WTC11 (cell line): Measurements from ENCODE around the gene CDK4. TPM values are rescaled to one million over a fixed set of nuclear protein-coding genes. Genes with fewer than 3 reads are reported as not detected.

Source experiments
- ATAC-seq: fragments of 200-7000 bp; cut with Tn5 transposase; 2 replicates; pipeline ENCODE4 v1.10.0; 2021; ENCODE audit warnings: mild to moderate bottlenecking, moderate library complexity
- CTCF ChIA-PET: fragments of 300-600 bp; sonication (Branson Sonifier 250); formaldehyde crosslinking; loops from one replicate; lab custom pipeline; 2021; ENCODE audit warnings: antibody characterized with exemption; lab: Charles Lee
- POLR2A ChIA-PET: fragments of 350-600 bp; sonication (Branson Sonifier 250); formaldehyde crosslinking; loops from one replicate; lab custom pipeline; 2021; ENCODE audit warnings: antibody characterized with exemption; lab: Charles Lee
- DNase-seq: peaks from one replicate; pipeline ENCODE4 v3.0.0; 2021; ENCODE audit warnings: low spot score
- H3K27ac Mint-ChIP-seq: 2 replicates; pipeline ENCODE4 v1.8.0; 2021; ENCODE audit warnings: mixed read lengths
- H3K27me3 Mint-ChIP-seq: 2 replicates; pipeline ENCODE4 v1.8.0; 2021; ENCODE audit warnings: low read depth, mild to moderate bottlenecking, moderate library complexity, mixed read lengths
- H3K36me3 Mint-ChIP-seq: 2 replicates; pipeline ENCODE4 v1.8.0; 2021; ENCODE audit warnings: mixed read lengths
- H3K4me1 Mint-ChIP-seq: 2 replicates; pipeline ENCODE4 v1.8.0; 2022; ENCODE audit warnings: mixed read lengths
- H3K4me3 Mint-ChIP-seq: 2 replicates; pipeline ENCODE4 v1.8.0; 2021; ENCODE audit warnings: mild to moderate bottlenecking, moderate library complexity, mixed read lengths
- H3K9me3 Mint-ChIP-seq: 2 replicates; pipeline ENCODE4 v1.8.0; 2021; ENCODE audit warnings: mixed read lengths
- ETV6 ChIP-seq: sonication (generic); formaldehyde crosslinking; IDR thresholded peaks from 2 replicates; pipeline ENCODE4 v1.8.1; 2022; ENCODE audit warnings: mild to moderate bottlenecking, missing genetic modification reagents
- HMGA2 ChIP-seq: fragments of 250-450 bp; sonication (Bioruptor Pico); IDR thresholded peaks from 2 replicates; pipeline ENCODE4 v1.4.0; 2021; ENCODE audit warnings: mild to moderate bottlenecking, moderate library complexity
- KAT7 ChIP-seq: sonication (generic); formaldehyde crosslinking; IDR thresholded peaks from 2 replicates; pipeline ENCODE4 v1.8.1; 2023; ENCODE audit warnings: missing genetic modification reagents, mild to moderate bottlenecking, borderline replicate concordance
- NR2C2 ChIP-seq: sonication (generic); formaldehyde crosslinking; IDR thresholded peaks from 2 replicates; pipeline ENCODE4 v1.8.0; 2022; ENCODE audit warnings: mild to moderate bottlenecking, missing genetic modification reagents
- OVOL2 ChIP-seq: fragments of 250-450 bp; sonication (Bioruptor Pico); IDR thresholded peaks from 2 replicates; pipeline ENCODE4 v1.9.0; 2021; ENCODE audit warnings: mild to moderate bottlenecking, borderline replicate concordance
- TEAD1 ChIP-seq: sonication (generic); formaldehyde crosslinking; IDR thresholded peaks from 2 replicates; pipeline ENCODE4 v1.8.0; 2022; ENCODE audit warnings: mild to moderate bottlenecking, missing genetic modification reagents
- ZNF232 ChIP-seq: sonication (generic); formaldehyde crosslinking; IDR thresholded peaks from 2 replicates; pipeline ENCODE4 v1.8.0; 2022; ENCODE audit warnings: mild to moderate bottlenecking, missing genetic modification reagents
- ZNF396 ChIP-seq: fragments of 250-450 bp; sonication (Bioruptor Pico); IDR thresholded peaks from 2 replicates; pipeline ENCODE4 v1.8.0; 2021; ENCODE audit warnings: mild to moderate bottlenecking, moderate library complexity, borderline replicate concordance
- total RNA-seq: library from RNA; stranded (reverse); gene quantifications from 3 replicates; pipeline ENCODE4 v1.2.3, GENCODE V29; 2021
- TF ChIP-seq, protein P1 (sequence below): sonication (generic); formaldehyde crosslinking; IDR thresholded peaks from 2 replicates; pipeline ENCODE4 v1.8.0; 2022; ENCODE audit warnings: mild to moderate bottlenecking, missing genetic modification reagents
- TF ChIP-seq, protein P2 (sequence below): fragments of 250-450 bp; sonication (Bioruptor Pico); conservative IDR thresholded peaks from 2 replicates; pipeline ENCODE4 v1.9.0; 2021; ENCODE audit warnings: mild to moderate bottlenecking
- TF ChIP-seq, protein P3 (sequence below): sonication (generic); formaldehyde crosslinking; IDR thresholded peaks from 2 replicates; pipeline ENCODE4 v1.8.0; 2023; ENCODE audit warnings: missing genetic modification reagents
- TF ChIP-seq, protein P4 (sequence below): sonication (generic); formaldehyde crosslinking; IDR thresholded peaks from 2 replicates; pipeline ENCODE4 v1.8.0; 2023; ENCODE audit warnings: missing genetic modification reagents, mild to moderate bottlenecking, borderline replicate concordance
- TF ChIP-seq, protein P5 (sequence below): sonication (generic); formaldehyde crosslinking; IDR thresholded peaks from 2 replicates; pipeline ENCODE4 v1.8.0; 2022; ENCODE audit warnings: mild to moderate bottlenecking, missing genetic modification reagents
- TF ChIP-seq, protein P6 (sequence below): sonication (generic); formaldehyde crosslinking; IDR thresholded peaks from 2 replicates; pipeline ENCODE4 v1.8.1; 2023; ENCODE audit warnings: mild to moderate bottlenecking, missing genetic modification reagents

The CDK4 gene
- total RNA-seq, 1 experiment from 2014 or later: 152 TPM

DNA sequence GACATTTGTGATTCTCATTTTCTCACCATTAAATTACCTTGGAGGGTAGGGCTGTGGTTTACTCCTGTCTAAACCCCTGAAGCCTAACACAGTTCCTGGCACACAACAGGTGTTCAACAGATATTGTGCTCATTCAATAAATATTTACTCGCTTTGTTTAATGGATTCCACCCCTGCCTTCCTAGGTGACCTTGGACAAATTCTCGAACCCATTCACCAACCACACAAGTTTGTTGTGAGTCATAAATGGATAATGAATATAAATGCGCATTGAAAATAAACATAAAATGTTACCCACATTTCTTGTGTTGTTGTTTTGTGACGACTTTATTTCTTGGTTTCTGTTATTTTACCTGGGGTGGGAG is 30.1 kb upstream of the CDK4 start:
- Mint-ChIP-seq H3K36me3 (peaks cover 22% of the 10 kb centered on the region), H3K4me3 (peak overlapping the region; percentile 100), H3K4me1 (peaks cover 4% of the 10 kb centered on the region; the same call in 1 of the 2 replicates), H3K9me3 (no peaks in the 10 kb centered on the region), H3K27me3 (no peaks in the 10 kb centered on the region), H3K27ac (no peak overlapping the region)
- DNase-seq: no peak
- no peak for ATAC-seq
- ChIA-PET POLR2A (interaction anchor here (0.9 kb wide), 1 partner anchor 55 kb away, joined by 4 read pairs; no protein-coding TSS in a partner anchor), CTCF (interaction anchor here (1.0 to 2.8 kb wide), 5 partner anchors 18 to 119 kb away, joined by 3 to 17 read pairs (median 3); no protein-coding TSS in a partner anchor)
- TF ChIP-seq, protein P1, sequence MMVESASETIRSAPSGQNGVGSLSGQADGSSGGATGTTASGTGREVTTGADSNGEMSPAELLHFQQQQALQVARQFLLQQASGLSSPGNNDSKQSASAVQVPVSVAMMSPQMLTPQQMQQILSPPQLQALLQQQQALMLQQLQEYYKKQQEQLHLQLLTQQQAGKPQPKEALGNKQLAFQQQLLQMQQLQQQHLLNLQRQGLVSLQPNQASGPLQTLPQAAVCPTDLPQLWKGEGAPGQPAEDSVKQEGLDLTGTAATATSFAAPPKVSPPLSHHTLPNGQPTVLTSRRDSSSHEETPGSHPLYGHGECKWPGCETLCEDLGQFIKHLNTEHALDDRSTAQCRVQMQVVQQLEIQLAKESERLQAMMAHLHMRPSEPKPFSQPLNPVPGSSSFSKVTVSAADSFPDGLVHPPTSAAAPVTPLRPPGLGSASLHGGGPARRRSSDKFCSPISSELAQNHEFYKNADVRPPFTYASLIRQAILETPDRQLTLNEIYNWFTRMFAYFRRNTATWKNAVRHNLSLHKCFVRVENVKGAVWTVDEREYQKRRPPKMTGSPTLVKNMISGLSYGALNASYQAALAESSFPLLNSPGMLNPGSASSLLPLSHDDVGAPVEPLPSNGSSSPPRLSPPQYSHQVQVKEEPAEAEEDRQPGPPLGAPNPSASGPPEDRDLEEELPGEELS (CRISPR knock-in tag): no peak
- TF ChIP-seq, protein P2, sequence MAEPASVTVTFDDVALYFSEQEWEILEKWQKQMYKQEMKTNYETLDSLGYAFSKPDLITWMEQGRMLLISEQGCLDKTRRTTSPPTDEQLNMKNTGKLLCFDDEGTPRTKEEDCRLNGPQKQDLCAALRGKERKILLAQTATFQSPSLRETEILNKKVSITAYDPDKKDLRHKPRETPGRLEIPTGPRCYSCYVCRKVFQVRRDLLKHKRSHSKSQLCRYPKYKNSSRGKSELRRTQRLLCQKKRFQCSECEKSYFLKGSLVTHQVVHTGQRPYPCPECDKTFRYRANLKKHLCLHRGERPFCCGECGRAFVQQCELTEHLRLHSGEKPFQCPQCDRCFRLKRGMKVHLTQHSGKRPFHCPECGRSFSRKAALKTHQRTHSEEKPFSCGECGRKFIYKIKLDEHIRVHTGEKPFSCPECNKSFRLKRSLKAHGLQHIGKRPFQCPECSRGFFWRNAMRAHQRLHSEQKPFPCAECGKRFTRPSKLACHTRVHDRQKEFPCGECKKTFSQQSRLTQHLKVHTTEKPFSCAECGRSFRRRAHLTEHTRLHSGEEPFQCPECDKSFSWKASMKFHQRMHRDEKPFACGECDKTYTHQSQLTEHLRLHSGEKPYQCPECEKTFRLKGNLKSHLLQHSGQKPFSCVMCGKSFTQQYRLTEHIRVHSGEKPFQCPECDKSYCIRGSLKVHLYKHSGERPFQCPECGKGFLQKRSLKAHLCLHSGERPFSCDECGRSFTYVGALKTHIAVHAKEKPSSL (CRISPR knock-in tag): no peak
- TF ChIP-seq, protein P3, sequence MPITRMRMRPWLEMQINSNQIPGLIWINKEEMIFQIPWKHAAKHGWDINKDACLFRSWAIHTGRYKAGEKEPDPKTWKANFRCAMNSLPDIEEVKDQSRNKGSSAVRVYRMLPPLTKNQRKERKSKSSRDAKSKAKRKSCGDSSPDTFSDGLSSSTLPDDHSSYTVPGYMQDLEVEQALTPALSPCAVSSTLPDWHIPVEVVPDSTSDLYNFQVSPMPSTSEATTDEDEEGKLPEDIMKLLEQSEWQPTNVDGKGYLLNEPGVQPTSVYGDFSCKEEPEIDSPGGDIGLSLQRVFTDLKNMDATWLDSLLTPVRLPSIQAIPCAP (CRISPR knock-in tag): no peak
- TF ChIP-seq, protein P4, sequence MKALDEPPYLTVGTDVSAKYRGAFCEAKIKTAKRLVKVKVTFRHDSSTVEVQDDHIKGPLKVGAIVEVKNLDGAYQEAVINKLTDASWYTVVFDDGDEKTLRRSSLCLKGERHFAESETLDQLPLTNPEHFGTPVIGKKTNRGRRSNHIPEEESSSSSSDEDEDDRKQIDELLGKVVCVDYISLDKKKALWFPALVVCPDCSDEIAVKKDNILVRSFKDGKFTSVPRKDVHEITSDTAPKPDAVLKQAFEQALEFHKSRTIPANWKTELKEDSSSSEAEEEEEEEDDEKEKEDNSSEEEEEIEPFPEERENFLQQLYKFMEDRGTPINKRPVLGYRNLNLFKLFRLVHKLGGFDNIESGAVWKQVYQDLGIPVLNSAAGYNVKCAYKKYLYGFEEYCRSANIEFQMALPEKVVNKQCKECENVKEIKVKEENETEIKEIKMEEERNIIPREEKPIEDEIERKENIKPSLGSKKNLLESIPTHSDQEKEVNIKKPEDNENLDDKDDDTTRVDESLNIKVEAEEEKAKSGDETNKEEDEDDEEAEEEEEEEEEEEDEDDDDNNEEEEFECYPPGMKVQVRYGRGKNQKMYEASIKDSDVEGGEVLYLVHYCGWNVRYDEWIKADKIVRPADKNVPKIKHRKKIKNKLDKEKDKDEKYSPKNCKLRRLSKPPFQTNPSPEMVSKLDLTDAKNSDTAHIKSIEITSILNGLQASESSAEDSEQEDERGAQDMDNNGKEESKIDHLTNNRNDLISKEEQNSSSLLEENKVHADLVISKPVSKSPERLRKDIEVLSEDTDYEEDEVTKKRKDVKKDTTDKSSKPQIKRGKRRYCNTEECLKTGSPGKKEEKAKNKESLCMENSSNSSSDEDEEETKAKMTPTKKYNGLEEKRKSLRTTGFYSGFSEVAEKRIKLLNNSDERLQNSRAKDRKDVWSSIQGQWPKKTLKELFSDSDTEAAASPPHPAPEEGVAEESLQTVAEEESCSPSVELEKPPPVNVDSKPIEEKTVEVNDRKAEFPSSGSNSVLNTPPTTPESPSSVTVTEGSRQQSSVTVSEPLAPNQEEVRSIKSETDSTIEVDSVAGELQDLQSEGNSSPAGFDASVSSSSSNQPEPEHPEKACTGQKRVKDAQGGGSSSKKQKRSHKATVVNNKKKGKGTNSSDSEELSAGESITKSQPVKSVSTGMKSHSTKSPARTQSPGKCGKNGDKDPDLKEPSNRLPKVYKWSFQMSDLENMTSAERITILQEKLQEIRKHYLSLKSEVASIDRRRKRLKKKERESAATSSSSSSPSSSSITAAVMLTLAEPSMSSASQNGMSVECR (CRISPR knock-in tag): no peak
- no peak for TF ChIP-seq ZNF232 (CRISPR knock-in tag)

DNA sequence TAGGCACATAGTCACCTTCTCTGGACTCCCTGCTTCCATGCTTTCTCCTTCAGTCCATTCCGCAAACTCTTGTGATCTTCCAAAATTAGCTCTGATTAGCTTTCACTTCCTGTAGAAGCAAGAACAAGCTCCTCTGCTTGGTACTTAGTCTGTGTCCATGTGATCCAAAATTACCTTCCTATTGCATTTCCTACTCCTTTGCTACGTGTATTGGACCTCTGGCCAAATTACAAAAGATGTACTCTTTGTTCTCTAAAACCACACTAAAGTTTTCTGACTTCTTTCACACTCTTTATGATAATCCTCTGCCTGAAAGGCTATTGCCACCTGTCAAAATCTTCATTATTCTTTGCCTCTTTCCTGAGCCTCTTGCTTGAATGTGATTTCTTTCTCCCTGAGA is 29.7 kb upstream of the CDK4 start:
- POLR2A ChIA-PET: no interaction called here
- H3K9me3 Mint-ChIP-seq: no peaks in the 10 kb centered on the region
- ATAC-seq (no peak), DNase-seq (no peak)
- H3K4me3 Mint-ChIP-seq: no peak overlapping the region
- H3K36me3 Mint-ChIP-seq: peaks cover 18% of the 10 kb centered on the region
- CTCF ChIA-PET: interaction anchor here (0.8 to 2.8 kb wide), 4 partner anchors 10 to 1221 kb away, joined by 3 to 17 read pairs (median 3); partner anchors contain the start of genes EEF1AKMT3 and METTL1
- peaks cover 4% of the 10 kb centered on the region; the same call in 1 of the 2 replicates for H3K4me1 Mint-ChIP-seq
- H3K27ac Mint-ChIP-seq: no peak overlapping the region
- H3K27me3 Mint-ChIP-seq: no peaks in the 10 kb centered on the region
- no peak for TF ChIP-seq KAT7
- TF ChIP-seq, protein P1 (CRISPR knock-in tag): no peak
- TF ChIP-seq, protein P3 (CRISPR knock-in tag): no peak
- no peak for TF ChIP-seq ETV6 (CRISPR knock-in tag)
- no peak for TF ChIP-seq NR2C2 (CRISPR knock-in tag)
- no peak for TF ChIP-seq TEAD1 (CRISPR knock-in tag)
- TF ChIP-seq HMGA2 (CRISPR knock-in tag): no peak
- TF ChIP-seq, protein P5, sequence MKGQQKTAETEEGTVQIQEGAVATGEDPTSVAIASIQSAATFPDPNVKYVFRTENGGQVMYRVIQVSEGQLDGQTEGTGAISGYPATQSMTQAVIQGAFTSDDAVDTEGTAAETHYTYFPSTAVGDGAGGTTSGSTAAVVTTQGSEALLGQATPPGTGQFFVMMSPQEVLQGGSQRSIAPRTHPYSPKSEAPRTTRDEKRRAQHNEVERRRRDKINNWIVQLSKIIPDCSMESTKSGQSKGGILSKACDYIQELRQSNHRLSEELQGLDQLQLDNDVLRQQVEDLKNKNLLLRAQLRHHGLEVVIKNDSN: no peak
- TF ChIP-seq, protein P6, sequence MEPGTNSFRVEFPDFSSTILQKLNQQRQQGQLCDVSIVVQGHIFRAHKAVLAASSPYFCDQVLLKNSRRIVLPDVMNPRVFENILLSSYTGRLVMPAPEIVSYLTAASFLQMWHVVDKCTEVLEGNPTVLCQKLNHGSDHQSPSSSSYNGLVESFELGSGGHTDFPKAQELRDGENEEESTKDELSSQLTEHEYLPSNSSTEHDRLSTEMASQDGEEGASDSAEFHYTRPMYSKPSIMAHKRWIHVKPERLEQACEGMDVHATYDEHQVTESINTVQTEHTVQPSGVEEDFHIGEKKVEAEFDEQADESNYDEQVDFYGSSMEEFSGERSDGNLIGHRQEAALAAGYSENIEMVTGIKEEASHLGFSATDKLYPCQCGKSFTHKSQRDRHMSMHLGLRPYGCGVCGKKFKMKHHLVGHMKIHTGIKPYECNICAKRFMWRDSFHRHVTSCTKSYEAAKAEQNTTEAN (CRISPR knock-in tag): no peak
- TF ChIP-seq OVOL2 (CRISPR knock-in tag): no peak
- no peak for TF ChIP-seq ZNF396 (CRISPR knock-in tag)
- TF ChIP-seq, all 79 proteins: peak for 0
